Measurements from ENCODE around the gene TTC6. TPM values are rescaled to one million over a fixed set of nuclear protein-coding genes. Genes with fewer than 3 reads are reported as not detected.
"Not testable (repeated sequence)": the region's sequence is repeated elsewhere in the genome, so short reads cannot be mapped to it uniquely, and the experiment has no call there.

The TTC6 gene
- under 1 TPM in 8 of 10 donors, not detected in 2; 0.04 to 0.39 (median 0.19) TPM for polyA plus RNA-seq (ENCODE audit: insufficient read length in 10 of 10)
- long read RNA-seq, donor 1: 0 reads
- long read RNA-seq, donor 2: 0 reads
- long read RNA-seq, donor 3: 0 reads
- long read RNA-seq, donor 4: 0 reads
- long read RNA-seq, donor 5: 0 reads
- long read RNA-seq, donor 6: 0 reads
- long read RNA-seq, donor 7: 0 reads
- long read RNA-seq, donor 8: 0 reads
- long read RNA-seq, donor 9: 0 reads

GRCh38 chr14:37594971-37595808 lies at the start of gene TTC6, which contains the start of gene FOXA1:
Gene TTC6 (plus strand): TSS chr14:37595629. CDS start chr14:37622065, 26,436 bp downstream.
Gene FOXA1 (minus strand): TSS chr14:37595249. CDS start chr14:37594972, 277 bp downstream.
- no peak for DNase-seq

GRCh38 chr14:37546621-37547447 lies 48.6 kb upstream of the TTC6 start:
- no peak for DNase-seq

GRCh38 chr14:37550511-37550910 lies 44.9 kb upstream of the TTC6 start:
- DNase-seq: peak; percentile 2 to 45 (median 14)

- DNase-seq: no peak
Measured at GRCh38 chr14:37551119-37551518, 44.3 kb upstream of the TTC6 start.

GRCh38 chr14:37553935-37554550 lies 41.4 kb upstream of the TTC6 start:
- DNase-seq: no peak

- not testable (repeated sequence) for DNase-seq
Measured at GRCh38 chr14:37555596-37555995, 39.8 kb upstream of the TTC6 start.

GRCh38 chr14:37558740-37559139 lies 36.7 kb upstream of the TTC6 start:
- DNase-seq: no peak

- DNase-seq: no peak
Measured at GRCh38 chr14:37559386-37559785, 36.0 kb upstream of the TTC6 start.

- DNase-seq: no peak
Measured at GRCh38 chr14:37563189-37563588, 32.2 kb upstream of the TTC6 start.

- DNase-seq: no peak
Measured at GRCh38 chr14:37565550-37565949, 29.9 kb upstream of the TTC6 start.

- DNase-seq: no peak
Measured at GRCh38 chr14:37566811-37567371, 28.5 kb upstream of the TTC6 start.

- DNase-seq: no peak
Measured at GRCh38 chr14:37569729-37570128, 25.7 kb upstream of the TTC6 start.

- no peak for DNase-seq
Measured at GRCh38 chr14:37571391-37571790, 24.0 kb upstream of the TTC6 start.

GRCh38 chr14:37573356-37573755 lies 22.1 kb upstream of the TTC6 start:
- DNase-seq: no peak

GRCh38 chr14:37579274-37579673 lies 16.2 kb upstream of the TTC6 start:
- no peak for DNase-seq

- no peak for DNase-seq
Measured at GRCh38 chr14:37580146-37580545, 15.3 kb upstream of the TTC6 start.

GRCh38 chr14:37583358-37584210 lies 11.8 kb upstream of the TTC6 start:
- no peak for DNase-seq

- DNase-seq: peak in 1 of 3 donors; percentile 37
Measured at GRCh38 chr14:37584211-37585100, 11.0 kb upstream of the TTC6 start.

GRCh38 chr14:37585101-37585511 lies 10.3 kb upstream of the TTC6 start:
- DNase-seq: peak in 1 of 3 donors; percentile 41

Measured in muscle of back (tissue), 13 donors.